Fibroblast of the aortic adventitia (primary cell): Measurements from ENCODE around the gene DPYSL4. TPM values are rescaled to one million over a fixed set of nuclear protein-coding genes. Genes with fewer than 3 reads are reported as not detected.
"Not testable (repeated sequence)": the region's sequence is repeated elsewhere in the genome, so short reads cannot be mapped to it uniquely, and the experiment has no call there.

Experiments
- DNase-seq: peaks from one replicate; pipeline ENCODE4 v3.0.0-alpha.2; 2010; ENCODE audit warnings: low read depth
- H3K4me3 ChIP-seq: 2 replicates; pipeline ENCODE4 v1.5.1; 2011; ENCODE audit warnings: low read depth, mild to moderate bottlenecking, control low read depth, low read length, moderate library complexity
- total RNA-seq: library from RNA; depleted of rRNA; stranded (reverse); fragments of >200 nt; gene quantifications from 2 replicates; pipeline ENCODE4 v1.2.3, GENCODE V29; 2012; ENCODE audit warnings: low replicate concordance
- TF ChIP-seq, protein P1 (sequence below): IDR thresholded peaks from 2 replicates; pipeline ENCODE4 v1.5.1; 2011; ENCODE audit warnings: mild to moderate bottlenecking, low read length, control low read depth, inconsistent platforms; ENCODE audit not compliant: insufficient read depth

The DPYSL4 gene
- total RNA-seq, 1 donor = 0.18 TPM

- no peak for DNase-seq
- TF ChIP-seq, protein P1, sequence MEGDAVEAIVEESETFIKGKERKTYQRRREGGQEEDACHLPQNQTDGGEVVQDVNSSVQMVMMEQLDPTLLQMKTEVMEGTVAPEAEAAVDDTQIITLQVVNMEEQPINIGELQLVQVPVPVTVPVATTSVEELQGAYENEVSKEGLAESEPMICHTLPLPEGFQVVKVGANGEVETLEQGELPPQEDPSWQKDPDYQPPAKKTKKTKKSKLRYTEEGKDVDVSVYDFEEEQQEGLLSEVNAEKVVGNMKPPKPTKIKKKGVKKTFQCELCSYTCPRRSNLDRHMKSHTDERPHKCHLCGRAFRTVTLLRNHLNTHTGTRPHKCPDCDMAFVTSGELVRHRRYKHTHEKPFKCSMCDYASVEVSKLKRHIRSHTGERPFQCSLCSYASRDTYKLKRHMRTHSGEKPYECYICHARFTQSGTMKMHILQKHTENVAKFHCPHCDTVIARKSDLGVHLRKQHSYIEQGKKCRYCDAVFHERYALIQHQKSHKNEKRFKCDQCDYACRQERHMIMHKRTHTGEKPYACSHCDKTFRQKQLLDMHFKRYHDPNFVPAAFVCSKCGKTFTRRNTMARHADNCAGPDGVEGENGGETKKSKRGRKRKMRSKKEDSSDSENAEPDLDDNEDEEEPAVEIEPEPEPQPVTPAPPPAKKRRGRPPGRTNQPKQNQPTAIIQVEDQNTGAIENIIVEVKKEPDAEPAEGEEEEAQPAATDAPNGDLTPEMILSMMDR = no peak
- no peak overlapping the region for H3K4me3 ChIP-seq
These were observed 31.8 kb upstream of the DPYSL4 start for GRCh38 chr10:132154931-132155330.

DNA sequence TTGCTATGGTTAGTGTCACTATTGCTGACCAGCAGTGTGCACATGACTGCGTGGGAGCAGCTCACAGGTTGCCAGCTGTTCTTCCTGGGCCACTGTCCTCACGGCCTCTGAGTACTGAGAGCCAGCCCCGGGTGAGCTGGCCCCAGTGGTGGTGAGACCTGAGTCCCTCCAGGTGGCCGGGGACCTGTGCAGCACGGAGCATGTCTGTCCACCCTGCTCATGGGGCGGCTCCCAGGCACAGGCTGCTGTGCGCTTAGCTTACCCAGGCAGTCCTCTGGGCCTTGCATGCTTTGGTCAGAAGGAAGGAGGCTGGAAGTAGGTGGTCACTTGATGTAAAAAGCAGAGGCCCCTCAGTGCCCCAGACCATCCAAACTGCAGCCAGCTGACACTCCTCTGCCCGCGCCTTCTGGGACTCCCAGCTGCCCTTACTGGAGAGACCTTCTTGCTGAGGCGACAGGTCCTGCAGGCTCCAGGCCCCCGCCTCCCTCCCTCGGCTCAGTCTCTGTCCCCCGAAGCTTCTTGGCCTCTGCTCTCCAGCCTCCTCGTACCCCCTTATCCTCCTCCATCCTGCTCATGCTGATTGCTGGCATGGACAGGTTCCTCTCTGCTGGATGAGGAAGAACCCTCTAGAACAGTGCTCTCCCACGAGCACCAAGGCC is 30.9 kb upstream of the DPYSL4 start:
- TF ChIP-seq, protein P1 = no peak
- no peak overlapping the region for H3K4me3 ChIP-seq
- no peak for DNase-seq

DNA sequence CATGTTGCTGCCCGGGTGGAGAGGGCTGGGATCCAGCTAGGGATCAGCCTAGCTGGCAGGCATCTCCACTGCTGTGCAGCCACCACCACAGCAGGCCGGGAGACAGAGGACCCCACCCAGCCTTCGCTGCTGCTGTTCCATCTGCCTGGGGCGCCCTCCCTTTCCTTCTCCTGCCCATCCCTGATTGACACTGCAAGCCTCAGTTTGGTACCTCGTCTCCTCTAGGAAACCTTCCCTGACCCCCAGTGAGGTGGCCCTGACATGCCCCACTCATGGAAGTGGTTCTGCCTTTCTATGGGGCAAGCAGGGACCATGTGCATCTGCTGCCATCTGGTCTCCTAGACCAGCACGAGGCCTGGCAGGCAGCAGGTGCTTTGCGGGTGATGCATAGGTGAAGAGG is 30.4 kb upstream of the DPYSL4 start:
- TF ChIP-seq, protein P1 = no peak
- no peak overlapping the region for H3K4me3 ChIP-seq
- DNase-seq = no peak

- TF ChIP-seq, protein P1 = no peak
- DNase-seq = no peak
- no peak overlapping the region for H3K4me3 ChIP-seq
These were observed 29.6 kb upstream of the DPYSL4 start for GRCh38 chr10:132157101-132157500.

DNA sequence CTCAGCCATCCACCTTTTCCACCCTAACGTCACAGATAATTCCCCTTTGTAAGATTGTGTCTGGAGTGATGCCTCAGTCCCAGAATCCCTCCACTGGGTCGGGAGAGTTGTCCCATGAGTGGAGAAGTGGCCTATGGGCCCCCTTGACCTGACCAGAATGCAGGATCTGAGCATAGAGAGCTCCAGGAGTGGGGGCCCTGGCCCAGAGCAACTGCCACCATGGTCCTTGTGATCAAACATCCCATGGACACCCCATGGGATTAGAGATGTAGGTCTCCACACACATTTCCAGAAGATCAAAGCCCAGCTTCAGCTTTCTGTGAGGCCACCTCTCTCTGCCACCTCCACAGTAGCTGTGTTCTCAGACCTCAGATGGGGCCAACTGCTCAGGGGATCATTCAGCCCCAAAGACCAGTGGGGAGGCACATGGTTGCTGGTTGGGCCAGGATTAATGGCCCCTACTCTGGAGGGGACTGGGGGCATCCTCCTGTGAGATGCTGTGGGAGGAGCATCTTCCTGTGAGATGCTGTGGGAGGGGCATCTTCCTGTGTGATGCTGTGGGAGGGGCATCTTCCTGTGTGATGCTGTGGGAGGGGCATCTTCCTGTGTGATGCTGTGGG is 28.5 kb upstream of the DPYSL4 start:
- TF ChIP-seq, protein P1 = no peak
- H3K4me3 ChIP-seq = no peak overlapping the region
- DNase-seq = no peak

DNA sequence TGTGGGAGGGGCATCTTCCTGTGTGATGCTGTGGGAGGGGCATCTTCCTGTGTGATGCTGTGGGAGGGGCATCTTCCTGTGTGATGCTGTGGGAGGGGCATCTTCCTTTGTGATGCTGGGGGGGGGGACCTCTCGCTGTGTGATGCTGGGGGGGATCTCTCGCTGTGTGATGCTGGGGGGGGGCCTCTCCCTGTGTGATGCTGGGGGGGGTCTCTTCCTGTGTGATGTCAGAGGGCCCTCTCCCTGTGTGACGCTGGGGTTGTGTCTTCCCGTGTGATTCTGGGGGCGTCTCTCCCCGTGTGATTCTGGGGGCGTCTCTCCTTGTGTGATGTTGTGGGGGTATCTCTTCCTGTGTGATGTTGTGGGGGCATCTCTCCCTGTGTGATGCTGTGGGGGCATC is 27.9 kb upstream of the DPYSL4 start:
- TF ChIP-seq, protein P1 = no peak
- DNase-seq = no peak
- H3K4me3 ChIP-seq = no peak overlapping the region

- DNase-seq, H3K4me3 ChIP-seq: not testable (repeated sequence)
These were observed 27.2 kb upstream of the DPYSL4 start for GRCh38 chr10:132159302-132160230.

DNA sequence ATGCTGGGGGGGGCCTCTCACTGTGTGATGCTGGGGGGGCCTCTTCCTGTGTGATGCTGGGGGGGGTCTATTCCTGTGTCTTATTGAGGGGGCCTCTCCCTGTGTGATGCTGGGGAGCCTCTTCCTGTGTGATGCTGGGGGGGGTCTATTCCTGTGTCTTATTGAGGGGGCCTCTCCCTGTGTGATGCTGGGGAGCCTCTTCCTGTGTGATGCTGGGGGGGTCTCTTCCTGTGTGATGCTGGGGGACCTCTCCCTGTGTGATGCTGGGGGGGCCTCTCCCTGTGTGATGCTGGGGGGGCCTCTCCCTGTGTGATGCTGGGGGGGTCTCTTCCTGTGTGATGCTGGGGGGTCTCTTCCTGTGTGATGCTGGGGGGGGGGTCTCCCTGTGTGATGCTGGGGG is 26.5 kb upstream of the DPYSL4 start:
- not testable (repeated sequence) for DNase-seq

GRCh38 chr10:132160834-132161622 is 25.7 kb upstream of the DPYSL4 start:
- H3K4me3 ChIP-seq, DNase-seq: not testable (repeated sequence)

More for the DNA sequence above, 26.5 kb upstream of the DPYSL4 start:
- H3K4me3 ChIP-seq = not testable (repeated sequence)
